ENCODE measurements around the gene CHRD. TPM values are rescaled to one million over a fixed set of nuclear protein-coding genes. Genes with fewer than 3 reads are reported as not detected.

CHRD gene
- polyA plus RNA-seq, 3 donors, result 10.1 to 30.1 (median 14.2) TPM

GRCh38 chr3:184373422-184373821 lies 6.4 kb upstream of the CHRD start:
- WGBS, 3 donors, result 72 to 77% (median 76%) methylated on average over 6 of the region's 6 CpGs
- no peak overlapping the region for H3K27ac ChIP-seq (ENCODE audit: low read depth, low read length)

GRCh38 chr3:184375747-184376461 lies 4.0 kb upstream of the CHRD start:
- no peak overlapping the region for H3K27ac ChIP-seq (ENCODE audit: low read depth, low read length)
- WGBS, 3 donors, result 87 to 94% (median 90%) methylated on average over 12 of the region's 12 CpGs

GRCh38 chr3:184377374-184377773 lies 2.5 kb upstream of the CHRD start:
- 57 to 69% (median 63%) methylated on average over 5 of the region's 5 CpGs for WGBS, 3 donors
- no peak overlapping the region for H3K27ac ChIP-seq (ENCODE audit: low read depth, low read length)

- 61 to 70% (median 61%) methylated on average over 7 of the region's 7 CpGs for WGBS, 3 donors
- peak within 1 kb of the TSS; percentile 58 for H3K27ac ChIP-seq (ENCODE audit: low read depth, low read length)
These were observed 1.9 kb upstream of the CHRD start, which contains the start of gene THPO for GRCh38 chr3:184377882-184378445. Gene THPO, minus strand, starts transcription at chr3:184378207. Its CDS starts 1,948 bp downstream, at chr3:184376259.

- peak overlapping the region; percentile 58 for H3K27ac ChIP-seq (ENCODE audit: low read depth, low read length)
- 74 to 88% (median 80%) methylated on average over 10 of the region's 10 CpGs for WGBS, 3 donors
These were observed 1.1 kb upstream of the CHRD start for GRCh38 chr3:184378651-184379357.

- 0 to 1% (median 1%) methylated on average over 34 to 51 of the region's 62 CpGs for WGBS, 3 donors
- H3K27ac ChIP-seq (ENCODE audit: low read depth, low read length), result peak overlapping the region; percentile 4
These were observed 352 bp downstream of the CHRD start for GRCh38 chr3:184380185-184380626.

- no peak overlapping the region for H3K27ac ChIP-seq (ENCODE audit: low read depth, low read length)
- WGBS, 3 donors, result 2 to 4% (median 3%) methylated on average over 34 to 42 of the region's 42 CpGs
These were observed 890 bp downstream of the CHRD start for GRCh38 chr3:184380627-184381260.

- H3K27ac ChIP-seq (ENCODE audit: low read depth, low read length), result no peak overlapping the region
- WGBS, 3 donors, result 12 to 58% (median 14%) methylated on average over 45 to 55 of the region's 55 CpGs
These were observed 1.7 kb downstream of the CHRD start for GRCh38 chr3:184381261-184382224.

- no peak overlapping the region for H3K27ac ChIP-seq (ENCODE audit: low read depth, low read length)
- 87 to 96% (median 95%) methylated on average over 16 of the region's 16 CpGs for WGBS, 3 donors
These were observed 2.6 kb downstream of the CHRD start for GRCh38 chr3:184382326-184383032.

- WGBS, 3 donors, result 93 to 95% (median 94%) methylated on average over 15 of the region's 15 CpGs
These were observed 3.3 kb downstream of the CHRD start for GRCh38 chr3:184383033-184383740.

GRCh38 chr3:184384342-184384741 lies 4.5 kb downstream of the CHRD start:
- no peak overlapping the region for H3K27ac ChIP-seq (ENCODE audit: low read depth, low read length)
- 80 to 87% (median 85%) methylated on average over 9 of the region's 9 CpGs for WGBS, 3 donors

More at GRCh38 chr3:184383033-184383740, 3.3 kb downstream of the CHRD start:
- no peak overlapping the region for H3K27ac ChIP-seq (ENCODE audit: low read depth, low read length)

- 90 to 94% (median 92%) methylated on average over 8 of the region's 8 CpGs for WGBS, 3 donors
- H3K27ac ChIP-seq (ENCODE audit: low read depth, low read length), result no peak overlapping the region
These were observed 5.1 kb downstream of the CHRD start for GRCh38 chr3:184384856-184385422.

GRCh38 chr3:184386047-184386806 lies 6.4 kb downstream of the CHRD start:
- H3K27ac ChIP-seq (ENCODE audit: low read depth, low read length), result no peak overlapping the region
- WGBS, 3 donors, result 74 to 85% (median 81%) methylated on average over 30 to 37 of the region's 37 CpGs

- no peak overlapping the region for H3K27ac ChIP-seq (ENCODE audit: low read depth, low read length)
- WGBS, 3 donors, result 92 to 94% (median 93%) methylated on average over 12 of the region's 12 CpGs
These were observed 7.4 kb downstream of the CHRD start for GRCh38 chr3:184387174-184387714.

- H3K27ac ChIP-seq (ENCODE audit: low read depth, low read length), result no peak overlapping the region
- WGBS, 3 donors, result 76 to 82% (median 79%) methylated on average over 8 of the region's 8 CpGs
These were observed 8.5 kb downstream of the CHRD start for GRCh38 chr3:184388164-184388935.
